Measurements from ENCODE around the gene WT1.

The WT1 gene

GRCh38 chr11:32353884-32354283 lies 81.5 kb downstream of the WT1 start:
- no peak for TF ChIP-seq CTCF (IDR thresholded peaks at IDR 0.05)

GRCh38 chr11:32348502-32348901 lies 86.8 kb downstream of the WT1 start:
- TF ChIP-seq CTCF (IDR thresholded peaks at IDR 0.05), result no peak

GRCh38 chr11:32344946-32345345 lies 90.4 kb downstream of the WT1 start:
- no peak for TF ChIP-seq CTCF (IDR thresholded peaks at IDR 0.05)

- no peak for TF ChIP-seq CTCF (IDR thresholded peaks at IDR 0.05)
Observed at GRCh38 chr11:32343325-32344008, 91.9 kb downstream of the WT1 start.

- TF ChIP-seq CTCF (IDR thresholded peaks at IDR 0.05), result no peak
Observed at GRCh38 chr11:32341620-32342613, 93.4 kb downstream of the WT1 start.

- TF ChIP-seq CTCF (IDR thresholded peaks at IDR 0.05), result no peak
Observed at GRCh38 chr11:32340181-32340580, 95.2 kb downstream of the WT1 start.

Data from LNCAP (cell line).